GM03348 (cell line): Measurements from ENCODE around the gene STRBP.
"Not testable (repeated sequence)": the region's sequence is repeated elsewhere in the genome, so short reads cannot be mapped to it uniquely, and the experiment has no call there.

Experiments
- DNase-seq: peaks from one replicate; pipeline ENCODE4 v3.0.0; 2012; ENCODE audit warnings: low spot score

Gene STRBP

DNA sequence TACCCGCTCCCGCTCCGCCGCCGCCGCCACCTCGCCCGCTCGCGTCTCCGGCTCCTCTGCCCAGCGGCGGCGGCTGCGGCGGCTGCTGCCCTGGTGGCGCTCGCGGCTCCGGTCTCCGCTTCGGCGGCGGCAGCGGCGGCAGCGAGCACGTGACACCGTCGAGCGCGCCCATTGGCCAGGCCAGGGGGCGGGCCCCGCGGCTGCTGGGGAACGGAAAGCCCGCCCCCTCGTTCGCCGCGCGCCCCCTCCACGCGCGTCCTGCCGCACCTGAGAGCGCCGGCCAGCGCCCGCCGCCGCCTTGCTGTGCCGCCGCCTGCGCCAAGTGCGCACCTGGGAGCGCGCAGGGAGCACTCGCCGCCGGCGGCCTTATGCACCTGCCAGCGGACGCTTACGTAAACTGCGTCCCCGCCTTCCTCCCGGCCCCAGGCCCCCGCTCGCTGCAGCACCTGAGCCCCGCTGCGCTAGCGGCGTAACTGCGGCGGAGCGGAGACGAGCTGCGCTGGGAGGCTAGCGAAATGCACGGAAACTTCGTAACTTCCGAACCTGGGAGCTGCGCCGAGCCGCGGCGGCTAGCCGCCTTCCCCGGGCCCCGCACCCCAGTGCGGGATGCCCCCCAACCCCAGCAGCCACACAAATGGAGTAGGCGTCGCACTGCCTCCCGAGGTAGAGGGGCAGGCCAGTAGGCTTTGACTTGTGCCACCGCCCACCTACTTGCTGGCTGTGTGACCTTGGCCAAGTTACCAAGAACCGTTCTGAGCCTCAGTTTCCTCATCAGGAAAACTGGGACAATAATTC is at the start of gene STRBP:
Gene STRBP (minus strand): TSS at position 122 of the 795 bp plus-strand sequence. CDS start 84,452 bp downstream, outside the sequence.
- peak; percentile 99 for DNase-seq

DNA sequence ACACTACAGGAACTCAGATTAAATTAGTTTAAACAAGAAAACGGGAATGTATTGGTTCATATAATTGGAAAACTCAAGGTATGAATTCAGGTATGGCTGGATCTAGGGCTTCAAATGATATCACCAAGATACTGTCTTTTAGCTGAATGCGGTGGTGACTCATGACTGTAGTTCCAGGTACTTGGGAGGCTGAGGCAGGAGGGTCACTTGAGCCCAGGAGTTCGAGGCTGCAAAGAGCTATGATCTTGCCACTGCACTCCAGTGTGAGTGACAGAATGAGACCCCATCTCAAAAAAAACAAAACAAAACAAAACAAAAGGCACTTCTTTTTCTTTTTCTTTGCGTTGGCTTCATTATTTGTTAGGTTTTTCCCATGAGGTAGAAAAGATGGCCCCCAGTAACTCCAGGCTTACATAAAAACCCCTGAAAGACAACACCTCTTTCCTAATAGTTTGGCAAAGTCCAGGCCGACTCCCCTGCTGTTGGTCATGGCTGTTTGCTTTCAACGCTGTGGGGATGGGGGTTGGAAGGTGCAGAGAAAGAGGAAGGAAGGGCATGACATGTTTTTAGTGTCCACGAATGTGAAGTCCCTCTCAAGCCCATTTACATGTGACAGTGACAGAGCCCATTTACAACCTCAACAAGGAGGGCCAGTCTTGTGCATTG is 47.8 kb upstream of the STRBP start:
- DNase-seq, result no peak

DNA sequence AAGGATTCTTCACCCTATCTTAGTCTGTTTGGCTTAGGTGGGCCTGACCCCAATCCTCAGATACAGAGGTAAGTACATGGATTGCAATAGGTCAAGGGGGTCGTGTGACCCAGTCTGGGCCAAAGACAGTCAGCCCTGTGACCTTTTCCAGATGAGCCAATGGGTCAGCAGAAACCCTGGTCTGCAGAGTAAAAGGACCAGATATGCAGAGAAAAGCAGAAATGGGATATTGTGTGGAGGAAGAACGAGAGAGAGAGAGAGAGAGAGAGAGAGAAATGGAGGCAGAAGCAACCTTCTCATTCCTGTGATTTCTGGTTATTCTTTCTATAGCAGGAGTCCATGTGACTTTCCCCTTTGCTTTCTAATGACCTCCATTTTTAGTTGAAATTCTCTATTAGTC is 47.2 kb upstream of the STRBP start:
- DNase-seq, result no peak

DNA sequence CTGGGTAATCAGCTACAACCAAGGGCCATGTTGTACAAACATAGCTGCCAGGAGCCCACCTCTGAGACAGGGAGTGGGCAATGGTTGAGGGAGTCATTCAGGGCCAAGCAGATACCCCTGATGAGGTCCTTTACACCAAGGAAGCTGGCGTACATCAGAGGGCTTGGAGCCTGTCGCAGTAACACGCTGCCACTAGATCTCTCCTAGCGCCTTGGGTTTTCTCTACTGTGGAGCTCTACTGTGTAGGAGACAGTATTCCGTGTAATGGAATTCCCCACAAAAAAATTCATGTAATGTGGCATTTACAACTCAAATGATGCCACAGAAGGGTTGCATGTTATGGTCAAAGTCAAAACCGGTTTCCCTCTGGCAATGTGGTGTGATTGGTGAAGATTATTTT is 46.2 kb upstream of the STRBP start:
- no peak for DNase-seq

DNA sequence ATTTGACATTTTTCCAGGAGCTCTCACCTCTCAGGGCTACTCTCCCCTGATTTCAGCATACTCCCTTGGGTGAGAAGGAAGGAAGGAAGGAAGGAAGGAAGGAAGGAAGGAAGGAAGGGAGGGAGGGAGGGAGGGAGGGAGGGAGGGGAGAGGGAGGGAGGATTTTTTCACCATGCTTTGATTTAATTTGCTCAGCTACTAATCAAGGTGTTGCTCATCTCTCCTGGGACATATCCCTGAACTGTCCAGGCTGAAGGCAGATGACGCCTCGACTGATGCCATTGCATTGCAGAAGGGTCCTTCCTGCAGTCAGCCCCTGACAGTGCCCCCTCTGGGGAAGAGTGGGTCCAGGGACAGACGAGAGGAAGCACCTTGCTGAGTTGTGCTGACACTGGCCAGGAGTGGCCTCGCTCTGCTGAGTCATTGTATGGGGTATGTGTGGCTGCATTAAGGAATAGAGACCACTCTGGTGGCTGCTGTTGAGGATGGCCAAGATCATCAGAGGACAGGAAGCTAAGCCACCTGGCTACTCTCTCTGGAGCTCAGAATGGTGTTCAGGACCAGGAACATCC is 44.0 kb upstream of the STRBP start:
- DNase-seq, result no peak

DNA sequence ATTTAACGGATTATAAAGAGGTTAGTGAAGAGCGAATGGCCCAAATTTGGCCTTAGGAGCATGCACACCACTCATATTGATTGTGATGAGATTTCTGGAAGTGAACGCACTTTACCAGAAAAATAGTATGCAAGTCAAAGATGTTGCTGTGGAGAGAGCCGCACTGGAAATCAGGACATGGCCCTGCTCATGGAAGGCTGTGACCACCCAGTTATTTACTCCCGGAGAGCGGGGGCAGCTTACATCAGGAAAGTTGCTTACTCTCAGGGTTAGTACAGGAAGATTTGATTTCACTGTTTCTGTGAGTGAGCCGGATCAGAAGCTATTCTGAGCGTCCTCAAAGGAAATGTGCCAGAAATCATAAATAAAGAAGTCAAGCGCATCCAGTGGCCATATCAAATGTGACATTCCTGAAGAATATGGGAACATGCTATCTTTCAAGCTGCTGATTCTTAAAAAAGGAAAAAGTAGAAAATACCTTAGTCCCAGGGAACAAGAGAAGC is 42.9 kb upstream of the STRBP start:
- DNase-seq, result no peak

DNA sequence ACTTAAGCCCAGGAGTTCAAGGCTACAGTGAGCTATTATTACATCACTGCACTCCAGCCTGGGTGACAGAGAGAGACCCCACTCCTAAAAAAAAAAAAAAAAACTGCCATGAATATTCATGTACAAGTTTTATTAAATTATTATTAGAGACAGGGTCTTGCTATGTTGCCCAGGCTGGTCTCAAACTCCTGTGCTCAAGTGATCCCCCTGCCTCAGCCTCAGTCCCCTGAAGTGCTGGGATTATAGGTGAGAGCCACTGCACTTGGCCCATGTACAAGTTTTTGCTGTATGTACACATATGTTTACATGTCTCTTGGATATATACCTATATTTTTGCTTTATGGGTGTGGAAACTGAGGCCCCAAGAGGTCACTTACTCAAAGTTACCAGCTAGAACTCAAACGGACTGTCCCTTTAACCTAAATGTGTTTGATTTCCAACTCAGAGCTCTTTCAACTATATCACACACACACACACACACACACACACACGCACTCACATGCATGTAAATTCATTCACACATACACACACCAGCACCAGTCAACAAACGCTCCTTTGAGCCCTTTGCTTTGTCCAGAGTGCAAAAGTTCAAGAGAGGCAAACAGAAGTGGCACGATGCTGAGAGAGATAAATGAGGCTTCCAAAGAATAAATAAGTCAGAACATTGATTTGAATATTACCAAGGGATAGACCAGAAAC is 42.3 kb upstream of the STRBP start:
- no peak for DNase-seq

DNA sequence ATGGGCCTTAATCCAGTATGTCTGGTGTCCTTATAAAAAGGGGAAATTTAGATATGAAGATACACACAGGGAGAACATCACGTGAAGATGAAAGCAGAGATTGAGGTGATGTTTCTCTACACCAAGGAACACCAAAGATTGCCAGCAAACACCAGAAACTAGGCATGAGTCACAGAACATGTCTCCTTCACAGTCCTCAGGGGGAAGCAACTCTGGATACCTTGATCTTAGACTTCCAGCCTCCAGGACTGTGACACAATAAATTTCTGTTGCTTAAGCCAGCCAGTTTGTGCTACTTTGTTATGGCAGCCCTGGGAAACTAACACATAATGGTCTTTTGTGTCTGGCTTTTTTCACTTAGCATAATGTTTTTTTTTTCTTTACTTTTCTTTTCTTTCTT is 41.2 kb upstream of the STRBP start:
- DNase-seq, result no peak

DNA sequence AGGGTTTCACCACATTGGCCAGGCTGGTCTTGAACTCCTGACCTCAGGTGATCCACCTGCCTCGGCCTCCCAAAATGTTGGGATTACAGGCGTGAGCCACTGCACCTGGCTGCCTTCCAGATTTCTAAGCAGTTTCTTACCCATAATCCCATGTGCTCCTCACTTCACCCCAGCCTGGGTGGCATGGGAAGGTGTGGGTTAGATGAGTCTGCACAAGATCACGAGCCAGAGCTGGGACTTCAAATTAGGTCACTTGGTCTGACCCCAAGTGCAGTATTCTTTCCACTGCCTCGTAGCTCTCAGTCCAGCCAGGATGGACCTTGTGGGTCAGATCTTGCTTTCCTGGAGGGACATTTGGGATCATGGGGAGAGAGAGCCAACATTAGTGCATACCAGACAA is 37.5 kb upstream of the STRBP start:
- no peak for DNase-seq

DNA sequence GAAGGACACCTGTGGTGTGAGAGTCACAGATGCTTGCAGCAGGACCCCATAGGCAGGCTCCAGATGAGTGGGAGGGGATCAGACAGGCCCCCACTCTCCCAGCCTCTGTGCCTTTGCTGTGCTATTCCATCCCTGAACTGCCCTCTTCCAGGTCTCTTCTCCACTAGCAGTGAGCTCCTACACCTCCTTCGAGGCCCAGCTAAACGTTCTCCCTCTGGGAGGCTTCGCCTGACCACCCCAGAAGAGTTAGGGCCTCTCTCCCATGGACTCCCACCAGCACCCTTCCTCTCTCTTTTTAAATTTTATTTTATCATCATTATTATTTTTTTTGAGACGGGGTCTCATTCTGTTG is 35.9 kb upstream of the STRBP start:
- DNase-seq, result no peak

DNA sequence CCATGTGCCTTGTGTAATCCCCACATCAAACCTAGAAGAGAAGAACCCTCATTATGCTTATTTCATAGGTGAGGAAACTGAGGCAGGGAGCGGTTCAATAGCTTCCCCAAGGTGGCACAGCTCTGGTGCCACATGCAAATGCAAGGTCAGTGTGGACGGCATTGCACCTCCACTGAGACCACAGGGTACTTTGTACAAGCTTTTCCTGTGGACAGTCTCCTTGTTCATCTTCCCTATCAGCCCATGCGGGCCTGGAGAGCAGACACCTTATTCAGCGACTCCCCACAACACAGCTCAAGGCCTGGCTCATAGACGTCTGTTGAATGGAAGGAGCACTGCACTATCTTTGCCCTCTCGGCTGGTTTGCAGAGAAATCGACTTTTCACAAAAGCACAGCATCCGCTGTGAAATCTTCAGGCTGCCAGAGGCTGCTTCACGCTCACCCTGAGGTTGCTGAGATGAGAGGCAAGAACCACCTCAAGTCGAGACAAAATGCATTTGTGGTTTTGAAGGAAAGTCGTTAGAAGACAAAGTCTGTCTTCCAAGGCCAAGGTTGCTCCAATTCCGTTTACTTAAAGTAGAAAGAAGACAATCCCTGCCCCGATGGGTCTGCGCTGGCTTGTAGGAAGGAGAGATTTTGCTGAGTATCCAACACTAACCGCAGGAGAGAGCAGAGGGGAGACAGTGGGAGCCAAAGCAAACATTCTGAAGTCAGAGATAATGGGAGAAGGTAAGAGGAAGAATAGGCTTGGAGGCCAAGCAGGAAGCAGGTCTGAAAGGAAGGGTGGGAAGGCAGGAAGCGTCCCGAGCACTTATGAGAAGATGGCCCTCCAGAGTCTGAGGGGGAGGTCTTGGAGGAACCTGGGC is 34.2 kb upstream of the STRBP start:
- DNase-seq, result no peak

DNA sequence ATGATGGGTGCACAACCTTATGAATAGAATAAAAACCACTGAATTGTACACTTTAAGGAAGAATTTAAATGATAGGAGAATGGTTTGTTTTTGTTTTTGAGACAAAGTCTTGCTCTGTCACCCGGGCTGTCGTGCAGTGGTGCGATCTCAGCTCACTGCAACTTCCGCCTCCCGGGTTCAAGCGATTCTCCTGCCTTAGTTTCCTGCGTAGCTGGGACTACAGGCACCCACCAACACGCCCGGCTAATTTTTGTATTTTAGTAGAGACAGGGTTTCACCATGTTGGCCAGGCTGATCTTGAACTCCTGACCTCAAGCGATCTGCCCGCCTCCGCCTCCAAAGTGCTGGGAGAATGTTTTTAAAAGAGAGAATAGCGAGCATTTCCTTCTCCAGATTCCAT is 33.5 kb upstream of the STRBP start:
- DNase-seq, result not testable (repeated sequence)

DNA sequence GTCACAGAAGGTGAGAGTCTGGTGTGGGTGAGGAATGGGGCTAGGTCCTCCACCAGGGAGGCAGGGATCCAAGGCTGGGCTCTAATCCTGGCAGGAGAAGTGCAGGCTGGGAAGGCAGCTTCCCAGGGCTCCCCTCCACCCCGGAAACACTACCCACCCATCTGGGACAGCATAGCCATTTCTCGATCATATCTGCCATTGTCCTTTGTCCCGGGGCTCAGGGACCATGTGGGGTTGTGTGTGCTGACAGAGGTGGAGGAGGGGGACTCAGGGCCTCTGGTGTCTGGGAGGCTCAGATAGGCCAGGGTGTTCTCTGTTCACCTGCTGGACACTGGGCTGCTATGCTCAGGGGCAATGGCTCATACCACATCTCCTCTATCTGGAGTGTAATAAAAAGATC is 32.2 kb upstream of the STRBP start:
- DNase-seq, result no peak

DNA sequence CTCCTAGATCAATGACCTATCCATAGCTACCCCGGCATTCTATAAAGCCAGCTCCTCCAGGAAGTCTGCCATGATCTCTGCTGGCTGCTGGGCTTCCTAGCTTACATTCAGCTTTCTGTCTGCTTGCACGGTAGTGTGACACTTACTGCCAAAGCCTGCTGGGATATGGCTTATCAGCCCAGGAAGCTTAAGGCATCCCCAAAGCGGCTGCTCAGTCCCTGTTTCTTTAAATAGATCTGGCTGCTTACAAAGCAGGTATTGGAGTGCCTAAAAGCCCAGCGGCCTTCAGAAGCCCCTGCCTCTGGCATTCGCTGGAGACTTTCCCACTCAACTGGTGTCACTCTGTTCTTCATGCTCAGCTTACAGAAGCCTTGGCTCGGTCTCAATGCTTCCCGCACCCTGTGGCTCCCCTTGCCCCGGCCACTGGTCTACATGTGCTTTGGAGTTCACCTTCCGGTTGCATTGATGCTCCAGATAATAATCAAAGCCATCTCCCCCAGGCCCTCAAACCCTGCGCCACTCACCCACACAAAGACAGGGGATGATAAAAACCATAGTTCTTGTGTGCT is 31.3 kb upstream of the STRBP start:
- no peak for DNase-seq

DNA sequence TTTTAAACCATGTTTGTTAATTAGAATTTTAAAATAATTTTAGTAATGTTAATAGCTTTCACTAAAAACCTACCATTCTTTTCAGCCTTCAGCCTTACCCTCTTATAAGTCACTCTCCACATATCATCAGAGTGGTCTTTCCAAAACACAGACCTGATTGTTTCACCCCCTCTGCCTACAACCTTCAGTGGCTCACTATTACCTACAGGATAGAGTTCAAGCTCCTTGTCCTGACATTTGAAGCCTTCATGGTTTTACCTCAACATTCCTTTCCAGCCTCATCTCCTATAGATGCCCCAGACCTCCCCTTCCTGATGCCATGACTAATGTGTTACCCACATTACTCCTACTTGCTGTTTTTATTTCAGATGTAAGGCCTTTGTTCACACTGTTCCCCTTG is 27.8 kb upstream of the STRBP start:
- no peak for DNase-seq

DNA sequence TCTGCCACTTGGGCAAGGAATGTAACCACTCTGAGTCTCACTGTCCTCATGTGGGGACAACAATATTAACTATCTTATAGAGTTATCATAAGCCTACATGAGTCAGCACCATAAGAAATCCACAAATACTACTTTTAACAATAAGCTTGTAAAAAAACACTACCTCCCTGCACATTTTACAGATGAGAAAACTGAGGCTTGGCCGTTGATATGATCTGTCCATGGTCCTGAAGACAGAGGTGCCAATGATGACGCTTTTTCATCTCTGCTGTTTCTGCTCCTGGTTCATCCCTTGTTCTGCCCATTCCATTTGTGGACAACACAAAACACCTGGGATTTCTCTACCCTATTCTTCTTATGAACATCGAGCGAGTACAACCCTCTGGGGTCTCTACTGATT is 23.4 kb upstream of the STRBP start:
- no peak for DNase-seq

DNA sequence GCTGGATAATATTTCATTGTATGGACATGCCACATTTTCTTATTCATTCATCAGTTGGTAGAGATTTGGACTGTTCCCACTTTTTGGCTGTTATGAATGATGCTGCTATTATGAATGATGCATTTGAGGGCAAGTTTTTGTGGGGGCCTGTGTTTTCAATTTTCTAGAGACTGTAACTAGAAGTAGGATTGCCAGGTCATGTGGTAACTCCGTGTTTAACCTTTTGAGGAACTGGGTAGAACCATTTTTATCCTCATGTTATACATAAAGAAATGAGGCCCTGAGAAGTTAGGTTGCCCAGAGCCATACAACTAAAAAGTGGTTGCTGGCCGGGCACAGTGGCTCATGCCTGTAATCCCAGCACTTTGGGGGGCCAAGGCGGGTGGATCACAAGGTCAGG is 22.4 kb upstream of the STRBP start:
- no peak for DNase-seq

DNA sequence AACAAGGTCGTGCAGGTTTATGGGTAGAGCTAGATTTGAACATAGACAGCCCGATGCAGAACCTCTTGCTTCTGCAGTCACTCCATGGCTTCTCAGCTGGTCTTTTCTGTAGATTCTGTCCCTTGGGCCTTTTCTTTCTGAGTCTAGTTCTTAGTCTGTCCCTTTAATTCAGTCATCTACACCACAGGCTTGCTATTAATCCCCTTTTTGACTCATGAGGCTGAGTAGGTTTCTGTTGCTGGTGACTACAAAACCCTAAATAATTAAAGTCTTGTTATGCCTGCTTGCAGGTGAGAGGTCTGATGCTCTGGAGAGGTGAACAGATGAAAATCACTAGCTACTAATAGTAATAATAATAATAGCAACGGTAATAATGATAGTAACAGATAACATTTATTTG is 19.3 kb upstream of the STRBP start:
- DNase-seq, result no peak

DNA sequence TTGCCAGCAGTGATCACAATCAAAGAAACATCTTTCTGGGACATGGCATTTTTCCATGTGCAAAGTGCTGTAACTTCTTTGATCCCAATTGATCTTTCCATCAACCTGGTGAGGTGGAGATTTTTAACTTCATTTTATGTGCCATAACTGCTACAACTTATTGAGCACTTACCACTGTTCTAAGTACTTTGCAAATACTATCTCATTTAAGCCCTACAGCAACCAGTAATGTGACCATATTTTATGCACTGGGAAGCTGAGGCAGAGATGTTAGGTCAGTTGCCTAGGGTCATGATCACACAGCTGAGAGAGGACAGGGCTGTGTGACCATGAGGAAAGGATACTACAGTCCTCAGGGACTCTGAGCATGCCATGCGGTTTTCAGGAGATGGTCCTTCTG is 17.9 kb upstream of the STRBP start:
- no peak for DNase-seq

DNA sequence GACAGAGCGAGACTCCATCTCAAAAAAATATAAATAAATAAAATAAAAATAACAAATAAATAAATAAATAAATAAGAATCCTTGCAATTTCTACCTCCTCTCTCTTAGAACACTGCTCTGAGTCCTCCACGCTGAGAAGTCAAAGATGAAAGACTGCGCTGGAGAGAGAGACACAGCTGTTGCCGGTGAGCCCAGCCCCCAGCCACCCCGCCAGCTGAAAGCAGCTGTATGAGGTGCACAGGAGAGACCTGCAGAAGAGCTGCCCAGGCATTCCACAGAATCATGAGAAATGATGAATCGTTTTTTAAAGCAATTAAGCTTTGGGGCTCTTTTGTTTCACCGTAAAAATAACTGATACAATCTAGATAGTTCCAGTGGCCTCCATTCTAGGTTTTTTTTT is 16.3 kb upstream of the STRBP start:
- DNase-seq, result no peak

DNA sequence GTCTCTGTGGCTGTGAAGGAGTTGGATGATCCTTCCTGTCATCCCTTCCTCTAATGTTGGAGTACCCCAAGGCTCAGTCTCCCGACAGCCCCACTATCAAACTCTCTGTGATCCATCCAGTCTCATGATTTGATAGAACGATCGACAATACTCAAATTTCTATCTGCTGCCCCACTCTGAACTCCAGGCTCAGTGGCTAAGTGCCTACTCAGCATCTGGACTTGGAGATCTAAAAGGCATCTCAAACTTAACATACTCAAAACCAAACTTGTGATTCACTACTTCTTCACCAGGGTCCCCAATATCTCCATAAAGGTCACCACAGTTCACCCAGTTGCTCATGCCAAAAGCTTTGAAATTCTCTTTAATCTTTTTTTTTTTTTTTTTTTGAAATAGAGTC is 15.1 kb upstream of the STRBP start:
- no peak for DNase-seq

DNA sequence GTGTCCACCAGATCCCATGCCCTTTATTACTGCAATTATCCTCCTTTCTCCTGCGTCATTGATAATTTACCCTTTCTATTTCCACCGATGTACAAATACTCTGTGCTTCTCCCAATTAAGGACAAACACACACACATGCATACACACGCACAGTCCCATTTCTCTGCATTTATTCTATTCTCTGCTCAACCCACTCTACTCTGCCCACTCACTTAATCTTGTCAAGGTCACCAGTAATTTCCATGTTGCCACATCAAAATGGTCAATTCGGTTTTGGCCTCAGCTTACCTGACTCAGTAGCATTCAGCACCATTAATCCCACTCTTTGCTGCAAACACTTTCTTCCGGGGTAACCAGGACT is 14.6 kb upstream of the STRBP start:
- DNase-seq, result no peak
